Astrocyte (in vitro differentiated cells and primary cell): ENCODE results near the gene ZBTB7C.

Source experiments
- CTCF ChIP-seq: IDR thresholded peaks from 2 replicates; pipeline ENCODE4 v1.5.1; 2011; ENCODE audit warnings: low read depth, mild to moderate bottlenecking, inconsistent platforms, low read length, moderate library complexity; ENCODE audit not compliant: insufficient read depth
- EZH2 ChIP-seq: IDR thresholded peaks from 2 replicates; pipeline ENCODE4 v1.6.1; 2012; ENCODE audit warnings: mild to moderate bottlenecking, low read length, inconsistent platforms; ENCODE audit not compliant: insufficient read depth

GRCh38 chr18:48124857-48125626, 284.1 kb downstream of the ZBTB7C start:
- TF ChIP-seq CTCF (no peak), EZH2 (no peak)
